Type B pancreatic cell (in vitro differentiated cells): Measurements from ENCODE around the gene CCDC18. TPM values are rescaled to one million over a fixed set of nuclear protein-coding genes. Genes with fewer than 3 reads are reported as not detected.
A peak's percentile ranks its signal among the peaks of the same experiment; 100 is the strongest.
"Not testable (repeated sequence)": the region's sequence is repeated elsewhere in the genome, so short reads cannot be mapped to it uniquely, and the experiment has no call there.

Source experiments
- DNase-seq: peaks from one replicate; pipeline ENCODE4 v3.0.0; 2021; ENCODE audit warnings: mixed read lengths; ENCODE audit not compliant: unreplicated experiment; ENCODE audit errors: extremely low spot score
- H3K27ac Mint-ChIP-seq: 2 replicates; pipeline ENCODE4 v1.8.0; 2021; ENCODE audit warnings: mild to moderate bottlenecking, mixed read lengths
- H3K27me3 Mint-ChIP-seq: 2 replicates; pipeline ENCODE4 v1.8.0; 2021; ENCODE audit warnings: mixed read lengths
- H3K36me3 Mint-ChIP-seq: 2 replicates; pipeline ENCODE4 v1.8.0; 2021; ENCODE audit warnings: mixed read lengths
- H3K4me1 Mint-ChIP-seq: one replicate; pipeline ENCODE4 v1.8.0; 2021; ENCODE audit warnings: mixed read lengths; ENCODE audit not compliant: unreplicated experiment
- H3K4me3 Mint-ChIP-seq: 2 replicates; pipeline ENCODE4 v1.8.0; 2021; ENCODE audit warnings: mild to moderate bottlenecking, mixed read lengths
- H3K9me3 Mint-ChIP-seq: 2 replicates; pipeline ENCODE4 v1.8.0; 2021; ENCODE audit warnings: mixed read lengths
- CTCF ChIP-seq: fragments of 200-600 bp; sonication (generic); conservative IDR thresholded peaks from 2 replicates; pipeline ENCODE4 v1.5.0; 2021; ENCODE audit warnings: antibody characterized with exemption, mild to moderate bottlenecking
- total RNA-seq: library from RNA; stranded (reverse); gene quantifications from 2 replicates; pipeline ENCODE4 v1.2.1, GENCODE V29; 2021; ENCODE audit warnings: low replicate concordance

CCDC18 gene
- total RNA-seq, 1 donor from 2014 or later: 13.3 TPM

GRCh38 chr1:93257889-93258288 is 77.4 kb downstream of the CCDC18 start:
- Mint-ChIP-seq H3K4me3 (no peak overlapping the region), H3K27ac (no peak overlapping the region), H3K36me3 (peaks cover 22% of the 10 kb centered on the region), H3K4me1 (no peaks in the 10 kb centered on the region), H3K27me3 (no peaks in the 10 kb centered on the region), H3K9me3 (peaks cover 5% of the 10 kb centered on the region)
- no peak for TF ChIP-seq CTCF
- DNase-seq: no peak

GRCh38 chr1:93260726-93261125 is 80.2 kb downstream of the CCDC18 start:
- not testable (repeated sequence) for DNase-seq, H3K9me3 Mint-ChIP-seq, H3K4me3 Mint-ChIP-seq, H3K27me3 Mint-ChIP-seq, H3K4me1 Mint-ChIP-seq, H3K27ac Mint-ChIP-seq
- H3K36me3 Mint-ChIP-seq: peaks cover 39% of the 10 kb centered on the region

- Mint-ChIP-seq H3K27me3 (no peaks in the 10 kb centered on the region), H3K4me3 (no peak overlapping the region), H3K36me3 (peaks cover 52% of the 10 kb centered on the region), H3K4me1 (no peaks in the 10 kb centered on the region), H3K9me3 (peaks cover 9% of the 10 kb centered on the region), H3K27ac (no peak overlapping the region)
- TF ChIP-seq CTCF: no peak
- no peak for DNase-seq
These were observed 82.1 kb downstream of the CCDC18 start for GRCh38 chr1:93262645-93263044.

GRCh38 chr1:93268888-93269287 is 88.4 kb downstream of the CCDC18 start:
- not testable (repeated sequence) for H3K9me3 Mint-ChIP-seq, H3K27me3 Mint-ChIP-seq, H3K4me1 Mint-ChIP-seq, DNase-seq, H3K27ac Mint-ChIP-seq, H3K4me3 Mint-ChIP-seq
- H3K36me3 Mint-ChIP-seq: peaks cover 37% of the 10 kb centered on the region

GRCh38 chr1:93275262-93275633 is 94.7 kb downstream of the CCDC18 start:
- H3K27ac Mint-ChIP-seq, H3K27me3 Mint-ChIP-seq, H3K4me3 Mint-ChIP-seq, DNase-seq, H3K9me3 Mint-ChIP-seq, H3K4me1 Mint-ChIP-seq: not testable (repeated sequence)
- peaks cover 11% of the 10 kb centered on the region for H3K36me3 Mint-ChIP-seq

GRCh38 chr1:93275634-93276295 is 95.2 kb downstream of the CCDC18 start:
- Mint-ChIP-seq H3K9me3 (peaks cover 8% of the 10 kb centered on the region), H3K27ac (peak overlapping the region; percentile 79), H3K36me3 (peaks cover 16% of the 10 kb centered on the region), H3K4me1 (peaks cover 5% of the 10 kb centered on the region), H3K27me3 (no peaks in the 10 kb centered on the region), H3K4me3 (no peak overlapping the region)
- no peak for TF ChIP-seq CTCF
- no peak for DNase-seq

GRCh38 chr1:93277530-93277929 is 97.0 kb downstream of the CCDC18 start:
- not testable (repeated sequence) for H3K27me3 Mint-ChIP-seq, H3K4me1 Mint-ChIP-seq, DNase-seq
- peaks cover 11% of the 10 kb centered on the region for H3K9me3 Mint-ChIP-seq
- peak overlapping the region; percentile 42 for H3K4me3 Mint-ChIP-seq
- H3K27ac Mint-ChIP-seq: peak overlapping the region; percentile 69
- peaks cover 23% of the 10 kb centered on the region for H3K36me3 Mint-ChIP-seq

- H3K36me3 Mint-ChIP-seq: peaks cover 34% of the 10 kb centered on the region
- H3K27ac Mint-ChIP-seq: no peak overlapping the region
- H3K4me3 Mint-ChIP-seq: no peak overlapping the region
- no peaks in the 10 kb centered on the region for H3K4me1 Mint-ChIP-seq
- TF ChIP-seq CTCF: no peak
- no peaks in the 10 kb centered on the region for H3K27me3 Mint-ChIP-seq
- peaks cover 17% of the 10 kb centered on the region for H3K9me3 Mint-ChIP-seq
- DNase-seq: no peak
These were observed 103.0 kb downstream of the CCDC18 start for GRCh38 chr1:93283496-93283895.
